Measurements from ENCODE around the gene FCN3. TPM values are rescaled to one million over a fixed set of nuclear protein-coding genes. Genes with fewer than 3 reads are reported as not detected.

Gene FCN3
- total RNA-seq, 1 experiment from 2014 or later: 0.22 TPM

DNA sequence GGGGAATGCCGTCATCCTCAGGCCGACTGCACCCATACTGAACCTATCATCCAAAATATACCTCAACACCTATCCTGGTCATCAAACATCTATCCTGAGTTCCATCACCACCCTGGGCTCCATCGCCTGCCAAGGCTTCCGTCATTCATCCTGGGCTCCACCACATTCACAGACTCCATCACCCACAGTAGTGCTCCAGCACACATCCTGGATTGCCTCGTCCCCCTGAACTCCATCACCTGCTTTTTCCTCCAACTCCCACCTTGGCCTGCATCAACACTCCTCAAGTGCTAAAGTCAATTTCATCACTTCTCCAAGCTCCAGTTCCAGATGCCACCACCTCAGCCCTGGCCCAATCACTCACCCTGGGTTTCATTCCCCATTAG is 15.7 kb downstream of the FCN3 start:
- no peak overlapping the region for H3K4ac ChIP-seq (ENCODE audit: low read depth, low read length)
- no peak overlapping the region for H3K27ac ChIP-seq (ENCODE audit: insufficient read length, low read depth, low read length)
- Mint-ChIP-seq H3K4me3 (no peak overlapping the region), H3K27ac (no peak overlapping the region), H3K27me3 (ENCODE audit: low read depth) (peaks cover 64% of the 10 kb centered on the region), H3K36me3 (ENCODE audit: insufficient read depth in 1 of 3, low read depth in 3 of 3) (peaks cover 0 to 13% (median 3%) of the 10 kb centered on the region in 3 experiments; a peak in 4 of 7 replicates), H3K9me3 (no peaks in the 10 kb centered on the region; a peak in 1 of 5 replicates), H3K4me1 (peaks cover 12 to 25% of the 10 kb centered on the region in 2 experiments)
- peaks cover 13% of the 10 kb centered on the region for H3K23me2 ChIP-seq (ENCODE audit: insufficient read length, low read depth, low read length, poor library complexity, severe bottlenecking)
- H2BK120ac ChIP-seq (ENCODE audit: low read depth, low read length, poor library complexity, severe bottlenecking): no peak overlapping the region
- peaks cover 4% of the 10 kb centered on the region for H4K20me1 ChIP-seq (ENCODE audit: control insufficient read depth, insufficient read depth, insufficient read length)
- no peak overlapping the region for H4K8ac ChIP-seq (replicated peaks; ENCODE audit: insufficient read length, low read depth, low read length)
- H4K91ac ChIP-seq (ENCODE audit: insufficient read length, low read depth, low read length): no peak overlapping the region
- H2BK20ac ChIP-seq (ENCODE audit: low read depth, low read length, poor library complexity, severe bottlenecking): no peak overlapping the region
- H3K18ac ChIP-seq (ENCODE audit: insufficient read length, low read depth, low read length): no peak overlapping the region
- H2BK15ac ChIP-seq (ENCODE audit: low read depth, low read length): no peak overlapping the region
- no peak overlapping the region for H3K56ac ChIP-seq (ENCODE audit: insufficient read length, low read depth, low read length)
- H3K14ac ChIP-seq (ENCODE audit: insufficient read depth, low read length): no peak overlapping the region
- no peak overlapping the region for H3T11ph ChIP-seq (ENCODE audit: low read length)
- H3K9me3 ChIP-seq (ENCODE audit: control insufficient read depth, low read depth, low read length): no peaks in the 10 kb centered on the region
- peaks cover 19% of the 10 kb centered on the region; the same call in 1 of the 2 replicates for H3K27me3 ChIP-seq (ENCODE audit: insufficient read depth, low read length)
- peaks cover 3% of the 10 kb centered on the region; the same call in 1 of the 2 replicates for H3K4me1 ChIP-seq (ENCODE audit: insufficient read depth, low read length)
- no peak for TF ChIP-seq CTCF (conservative IDR thresholded peaks at IDR 0.05)
- H3K79me1 ChIP-seq (ENCODE audit: insufficient read depth, low read depth, low read length, poor library complexity, severe bottlenecking): no peaks in the 10 kb centered on the region
- no peak overlapping the region for H4K5ac ChIP-seq (ENCODE audit: insufficient read length, low read depth, low read length)
- WGBS (ENCODE audit: extremely low coverage, insufficient read length, low lambda C conversion rate): no CpG with 5 or more reads among the region's 5 CpGs
- no peak overlapping the region for H2BK12ac ChIP-seq (ENCODE audit: insufficient read length, low read depth, low read length)
- no peak overlapping the region for H3K9ac ChIP-seq (ENCODE audit: extremely low read depth, insufficient read length, low read length)
- no peak overlapping the region for H2BK5ac ChIP-seq (ENCODE audit: insufficient read length, low read length)
- no peaks in the 10 kb centered on the region for H3K79me2 ChIP-seq (ENCODE audit: insufficient read depth, low read length)
- H2AK5ac ChIP-seq (ENCODE audit: insufficient read length, low read length): no peak overlapping the region
- no peak for DNase-seq
- no peak overlapping the region for H3K23ac ChIP-seq (ENCODE audit: insufficient read length, low read depth, low read length)
- no peak overlapping the region for H2AFZ ChIP-seq (ENCODE audit: low read length)
- no peak overlapping the region for H3K4me2 ChIP-seq (ENCODE audit: insufficient read depth, insufficient read length, low read length)

Data from H9 (cell line).